ENCODE results near the gene SQSTM1.
"Not testable (repeated sequence)": the region's sequence is repeated elsewhere in the genome, so short reads cannot be mapped to it uniquely, and the experiment has no call there.

The SQSTM1 gene

GRCh38 chr5:179832039-179832745 lies 11.5 kb downstream of the SQSTM1 start:
- ChIA-PET CTCF (interaction anchor here (1.2 to 2.4 kb wide), 2 partner anchors 10 to 30 kb away, joined by 3 to 5 read pairs; no protein-coding TSS in a partner anchor), POLR2A (interaction anchor here (0.8 to 3.6 kb wide), 3 partner anchors 10 to 208 kb away, joined by 3 to 13 read pairs (median 5); partner anchors contain the start of gene SQSTM1)
- no peak for DNase-seq (ENCODE audit: extremely low spot score)
- no peak for TF ChIP-seq CTCF (IDR thresholded peaks at IDR 0.05; ENCODE audit: control extremely low read depth, extremely low read depth, low read depth, missing control alignments)

GRCh38 chr5:179833056-179833708 lies 12.5 kb downstream of the SQSTM1 start:
- CTCF ChIA-PET: interaction anchor here (1.2 kb wide), 1 partner anchor 11 kb away, joined by 3 read pairs; no protein-coding TSS in a partner anchor
- TF ChIP-seq CTCF (IDR thresholded peaks at IDR 0.05; ENCODE audit: control extremely low read depth, extremely low read depth, low read depth, missing control alignments): no peak
- POLR2A ChIA-PET: interaction anchor here (0.8 to 3.6 kb wide), 3 partner anchors 11 to 209 kb away, joined by 3 to 13 read pairs (median 3); partner anchors contain the start of gene SQSTM1
- no peak for DNase-seq (ENCODE audit: extremely low spot score)

GRCh38 chr5:179833709-179834070 lies 13.0 kb downstream of the SQSTM1 start:
- CTCF ChIA-PET: no interaction called here
- DNase-seq (ENCODE audit: extremely low spot score): no peak
- TF ChIP-seq CTCF (IDR thresholded peaks at IDR 0.05; ENCODE audit: control extremely low read depth, extremely low read depth, low read depth, missing control alignments): no peak
- POLR2A ChIA-PET: interaction anchor here (0.8 to 3.6 kb wide), 2 partner anchors 11 to 14 kb away, joined by 3 to 13 read pairs; partner anchors contain the start of gene SQSTM1

- TF ChIP-seq CTCF (IDR thresholded peaks at IDR 0.05; ENCODE audit: control extremely low read depth, extremely low read depth, low read depth, missing control alignments): no peak
- CTCF ChIA-PET: no interaction called here
- POLR2A ChIA-PET: no interaction called here
- no peak for DNase-seq (ENCODE audit: extremely low spot score)
These were observed 13.4 kb downstream of the SQSTM1 start for GRCh38 chr5:179834120-179834519.

GRCh38 chr5:179834871-179835270 lies 14.2 kb downstream of the SQSTM1 start:
- POLR2A ChIA-PET; CTCF ChIA-PET; DNase-seq (ENCODE audit: extremely low spot score): not testable (repeated sequence)

GRCh38 chr5:179836225-179837019 lies 15.7 kb downstream of the SQSTM1 start:
- ChIA-PET CTCF (interaction anchor here (0.7 to 2.3 kb wide), 6 partner anchors 10 to 139 kb away, joined by 3 to 6 read pairs (median 3); no protein-coding TSS in a partner anchor), POLR2A (interaction anchor here (0.6 to 1.0 kb wide), 2 partner anchors 16 to 213 kb away, joined by 3 to 5 read pairs; partner anchors contain the start of genes HNRNPH1 and SQSTM1)
- DNase-seq (ENCODE audit: extremely low spot score): peak; percentile 58
- no peak for TF ChIP-seq CTCF (IDR thresholded peaks at IDR 0.05; ENCODE audit: control extremely low read depth, extremely low read depth, low read depth, missing control alignments)
